ENCODE measurements around the gene UBR3. TPM values are rescaled to one million over a fixed set of nuclear protein-coding genes. Genes with fewer than 3 reads are reported as not detected.

The UBR3 gene
- total RNA-seq, 1 donor from 2014 or later: 29.5 TPM

DNA sequence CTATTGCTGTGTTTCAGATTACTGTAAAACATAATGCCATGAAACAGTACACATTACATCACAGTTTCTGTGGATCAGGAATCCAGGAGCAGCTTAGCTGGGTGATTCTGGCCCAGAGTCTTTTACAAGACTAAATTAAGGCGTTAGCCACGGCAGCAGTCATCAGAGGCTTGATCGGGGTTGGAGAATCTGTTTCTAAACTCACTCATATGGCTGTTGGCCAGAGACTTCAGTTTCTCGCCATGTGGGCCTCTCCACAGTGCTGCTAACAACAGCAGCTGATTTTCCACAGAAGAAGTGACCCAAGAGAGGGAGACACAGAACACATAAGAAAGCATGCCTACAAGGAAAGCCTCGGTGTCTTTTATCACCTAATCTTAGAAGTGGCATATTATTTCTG, 261.5 kb downstream of the UBR3 start:
- H3K27me3 Mint-ChIP-seq (ENCODE audit: low read depth): no peaks in the 10 kb centered on the region
- no peak overlapping the region for H3K27ac Mint-ChIP-seq (ENCODE audit: unreplicated experiment)
- no peak overlapping the region for H3K4me3 Mint-ChIP-seq
- H3K9me3 Mint-ChIP-seq: peaks cover 6% of the 10 kb centered on the region
- no peak for DNase-seq (ENCODE audit: low read depth, low spot score)
- H3K36me3 Mint-ChIP-seq (ENCODE audit: low read depth): peaks cover 3% of the 10 kb centered on the region
- no peaks in the 10 kb centered on the region for H3K4me1 Mint-ChIP-seq
- TF ChIP-seq, protein P1, sequence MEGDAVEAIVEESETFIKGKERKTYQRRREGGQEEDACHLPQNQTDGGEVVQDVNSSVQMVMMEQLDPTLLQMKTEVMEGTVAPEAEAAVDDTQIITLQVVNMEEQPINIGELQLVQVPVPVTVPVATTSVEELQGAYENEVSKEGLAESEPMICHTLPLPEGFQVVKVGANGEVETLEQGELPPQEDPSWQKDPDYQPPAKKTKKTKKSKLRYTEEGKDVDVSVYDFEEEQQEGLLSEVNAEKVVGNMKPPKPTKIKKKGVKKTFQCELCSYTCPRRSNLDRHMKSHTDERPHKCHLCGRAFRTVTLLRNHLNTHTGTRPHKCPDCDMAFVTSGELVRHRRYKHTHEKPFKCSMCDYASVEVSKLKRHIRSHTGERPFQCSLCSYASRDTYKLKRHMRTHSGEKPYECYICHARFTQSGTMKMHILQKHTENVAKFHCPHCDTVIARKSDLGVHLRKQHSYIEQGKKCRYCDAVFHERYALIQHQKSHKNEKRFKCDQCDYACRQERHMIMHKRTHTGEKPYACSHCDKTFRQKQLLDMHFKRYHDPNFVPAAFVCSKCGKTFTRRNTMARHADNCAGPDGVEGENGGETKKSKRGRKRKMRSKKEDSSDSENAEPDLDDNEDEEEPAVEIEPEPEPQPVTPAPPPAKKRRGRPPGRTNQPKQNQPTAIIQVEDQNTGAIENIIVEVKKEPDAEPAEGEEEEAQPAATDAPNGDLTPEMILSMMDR (conservative IDR thresholded peaks at IDR 0.05): no peak

DNA sequence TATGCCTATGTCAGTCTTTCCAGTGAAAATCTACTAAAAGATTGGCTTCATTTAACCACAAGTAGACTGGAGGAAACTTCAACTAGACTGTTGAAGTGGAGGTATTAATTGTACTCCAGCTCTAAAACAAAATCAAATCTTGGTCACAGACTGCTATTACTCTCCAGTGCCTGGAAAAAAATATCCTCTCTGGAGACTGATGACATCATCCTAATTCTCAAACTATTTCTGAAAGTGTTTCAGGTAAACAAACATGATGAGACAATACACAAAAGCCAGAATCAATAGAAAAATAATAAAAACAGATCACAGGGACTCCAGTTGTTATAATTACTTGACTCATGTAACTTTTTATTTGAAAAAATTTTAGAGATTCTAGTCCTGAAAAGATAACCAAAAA, 263.0 kb downstream of the UBR3 start:
- no peaks in the 10 kb centered on the region for H3K4me1 Mint-ChIP-seq

GRCh38 chr2:170091436-170091835, 264.2 kb downstream of the UBR3 start:
- Mint-ChIP-seq H3K4me3 (no peak overlapping the region), H3K27ac (ENCODE audit: unreplicated experiment) (no peak overlapping the region), H3K9me3 (peaks cover 8% of the 10 kb centered on the region), H3K27me3 (ENCODE audit: low read depth) (no peaks in the 10 kb centered on the region), H3K4me1 (no peaks in the 10 kb centered on the region), H3K36me3 (ENCODE audit: low read depth) (peaks cover 3% of the 10 kb centered on the region)
- no peak for DNase-seq (ENCODE audit: low read depth, low spot score)
- TF ChIP-seq, protein P1 (conservative IDR thresholded peaks at IDR 0.05): no peak

More for the DNA sequence above, 263.0 kb downstream of the UBR3 start:
- no peak for DNase-seq (ENCODE audit: low read depth, low spot score)
- no peak overlapping the region for H3K4me3 Mint-ChIP-seq
- H3K9me3 Mint-ChIP-seq: peaks cover 6% of the 10 kb centered on the region
- peaks cover 3% of the 10 kb centered on the region for H3K36me3 Mint-ChIP-seq (ENCODE audit: low read depth)
- no peak overlapping the region for H3K27ac Mint-ChIP-seq (ENCODE audit: unreplicated experiment)
- H3K27me3 Mint-ChIP-seq (ENCODE audit: low read depth): no peaks in the 10 kb centered on the region
- TF ChIP-seq, protein P1 (conservative IDR thresholded peaks at IDR 0.05): no peak

GRCh38 chr2:170092436-170093060, 265.3 kb downstream of the UBR3 start:
- TF ChIP-seq, protein P1 (conservative IDR thresholded peaks at IDR 0.05): no peak
- peaks cover 8% of the 10 kb centered on the region for H3K9me3 Mint-ChIP-seq
- H3K27me3 Mint-ChIP-seq (ENCODE audit: low read depth): no peaks in the 10 kb centered on the region
- H3K4me1 Mint-ChIP-seq: no peaks in the 10 kb centered on the region
- DNase-seq (ENCODE audit: low read depth, low spot score): no peak
- peaks cover 3% of the 10 kb centered on the region for H3K36me3 Mint-ChIP-seq (ENCODE audit: low read depth)
- no peak overlapping the region for H3K4me3 Mint-ChIP-seq
- no peak overlapping the region for H3K27ac Mint-ChIP-seq (ENCODE audit: unreplicated experiment)

DNA sequence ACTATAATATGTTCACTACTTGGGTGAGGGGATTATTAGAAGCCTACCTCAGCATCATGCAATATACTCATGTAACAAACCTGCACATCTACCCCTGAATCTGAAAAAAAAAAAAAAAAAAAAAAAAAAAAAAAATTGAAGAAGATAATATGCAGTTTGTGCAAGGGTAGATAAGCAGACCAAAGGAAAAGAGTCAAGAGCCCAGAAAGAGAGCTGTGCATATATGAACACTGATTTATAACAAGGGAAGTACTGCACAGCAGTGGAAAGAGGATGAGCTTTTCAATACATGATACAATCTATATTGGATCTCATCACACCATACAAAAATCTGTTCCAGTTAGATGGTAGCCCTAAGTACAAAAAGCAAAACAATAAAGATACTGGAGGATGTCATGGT, 268.1 kb downstream of the UBR3 start:
- TF ChIP-seq, protein P1 (conservative IDR thresholded peaks at IDR 0.05): no peak
- H3K4me1 Mint-ChIP-seq: no peaks in the 10 kb centered on the region
- no peak overlapping the region for H3K27ac Mint-ChIP-seq (ENCODE audit: unreplicated experiment)
- no peak for DNase-seq (ENCODE audit: low read depth, low spot score)
- H3K36me3 Mint-ChIP-seq (ENCODE audit: low read depth): peaks cover 3% of the 10 kb centered on the region
- H3K9me3 Mint-ChIP-seq: peaks cover 8% of the 10 kb centered on the region
- no peak overlapping the region for H3K4me3 Mint-ChIP-seq
- no peaks in the 10 kb centered on the region for H3K27me3 Mint-ChIP-seq (ENCODE audit: low read depth)
